HCT116 (cell line): ENCODE measurements around the gene ADK.

Experiments
- ATF3 ChIP-seq: IDR thresholded peaks from 2 replicates; pipeline ENCODE4 v1.6.1; 2012
- CTCF ChIP-seq, 3 experiments: fragments of 200-600 bp in 1 of 3; sonication (generic) in 1 of 3; IDR thresholded peaks in 2 of 3; conservative IDR thresholded peaks in 1 of 3; 2 replicates each; pipeline ENCODE4 v1.5.1; 2012 to 2017; ENCODE audit warnings: low read depth in 2 of 3, low read length in 2 of 3, antibody characterized with exemption in 1 of 3, borderline replicate concordance in 1 of 3, control low read depth in 1 of 3, mild to moderate bottlenecking in 1 of 3, mixed read lengths in 1 of 3, mixed run types in 1 of 3, moderate library complexity in 1 of 3; ENCODE audit not compliant: insufficient read depth in 1 of 3
- EZH2 ChIP-seq: fragments of 200-600 bp; sonication (generic); IDR thresholded peaks from 2 replicates; pipeline ENCODE4 v1.6.1; 2017; ENCODE audit warnings: antibody characterized with exemption, mixed run types
- FOSL1 ChIP-seq: IDR thresholded peaks from 2 replicates; pipeline ENCODE4 v1.6.1; 2012; ENCODE audit warnings: low read depth
- JUND ChIP-seq: IDR thresholded peaks from 2 replicates; pipeline ENCODE4 v1.6.1; 2012
- POLR2A ChIP-seq: IDR thresholded peaks from 2 replicates; pipeline ENCODE4 v1.7.0; 2011; ENCODE audit warnings: borderline replicate concordance; ENCODE audit not compliant: insufficient read depth, insufficient read length; ENCODE audit errors: extremely low read depth
- SIN3A ChIP-seq: IDR thresholded peaks from 2 replicates; pipeline ENCODE4 v1.6.1; 2012; ENCODE audit warnings: low read depth
- SP1 ChIP-seq: IDR thresholded peaks from 2 replicates; pipeline ENCODE4 v1.6.1; 2012; ENCODE audit warnings: low read depth
- SRF ChIP-seq: IDR thresholded peaks from 2 replicates; pipeline ENCODE4 v1.6.1; 2012; ENCODE audit warnings: low read depth
- YY1 ChIP-seq: IDR thresholded peaks from 2 replicates; pipeline ENCODE4 v1.6.1; 2011; ENCODE audit warnings: low read length, low read depth, moderate library complexity, mild to moderate bottlenecking; ENCODE audit not compliant: insufficient replicate concordance; ENCODE audit errors: extremely low read depth
- ZFX ChIP-seq: fragments of 450-650 bp; IDR thresholded peaks from 2 replicates; pipeline ENCODE4 v1.6.1; 2017

- TF ChIP-seq JUND (no peak), POLR2A (no peak), CTCF (IDR thresholded peaks at IDR 0.05 in 2 of 3, conservative IDR thresholded peaks at IDR 0.05 in 1 of 3; ENCODE audit: borderline replicate concordance in 1 of 3, insufficient read depth in 1 of 3, low read depth in 2 of 3, low read length in 2 of 3) (no peak), EZH2 (no peak), FOSL1 (no peak), SP1 (no peak), SRF (no peak), SIN3A (no peak), ZFX (no peak), ATF3 (no peak), YY1 (no peak)
Measured at GRCh38 chr10:74300666-74301065, 149.6 kb downstream of the ADK start.
